ENCODE results near the gene RTL10. TPM values are rescaled to one million over a fixed set of nuclear protein-coding genes. Genes with fewer than 3 reads are reported as not detected.

Gene RTL10
- total and polyA plus RNA-seq, 4 donors = 7.4 to 22.7 (median 11.6) TPM

DNA sequence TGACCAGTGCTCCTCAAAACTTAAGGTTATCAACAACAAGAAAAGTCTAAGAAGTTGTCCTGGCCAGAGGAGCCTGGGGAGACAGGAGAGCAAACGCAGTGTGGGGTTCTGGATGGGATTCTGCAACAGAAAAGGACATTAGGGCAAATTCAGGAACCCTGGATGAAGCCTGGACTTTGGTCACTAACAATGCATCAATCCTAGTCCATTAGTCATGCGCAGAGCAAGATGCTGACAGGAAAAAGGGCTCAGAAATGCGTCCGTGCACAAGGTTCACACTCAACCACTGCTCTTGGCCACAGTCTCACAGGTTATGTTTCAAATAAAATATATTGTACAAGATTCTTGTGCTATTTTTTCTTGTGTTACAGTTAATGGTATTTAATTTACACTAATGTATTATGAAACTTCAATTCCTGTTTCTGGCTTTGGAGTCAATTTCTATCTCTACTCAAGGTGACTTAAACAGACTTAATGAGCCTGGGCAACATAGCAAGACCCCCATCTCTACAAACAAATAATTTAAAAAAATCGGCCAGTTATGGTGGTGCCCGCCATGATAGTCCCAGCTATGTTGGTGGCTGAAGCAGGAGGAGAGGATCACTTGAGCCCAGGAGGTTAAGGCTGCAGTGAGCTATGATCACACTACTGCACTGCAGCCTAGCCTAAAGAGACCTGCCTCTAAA lies 13.6 kb downstream of the RTL10 start:
- Histone ChIP-seq H3K4me3 (no peak overlapping the region), H3K36me3 (ENCODE audit: control insufficient read depth in 4 of 4, insufficient read depth in 4 of 4, low read length in 4 of 4) (no peaks in the 10 kb centered on the region), H3K9me3 (ENCODE audit: control insufficient read depth in 4 of 4, insufficient read depth in 3 of 4, low read length in 3 of 4) (no peaks in the 10 kb centered on the region), H3K9ac (ENCODE audit: insufficient read depth in 1 of 2, low read length in 2 of 2) (no peak overlapping the region), H3K27ac (ENCODE audit: low read depth in 1 of 2, low read length in 1 of 2) (no peak overlapping the region), H3K27me3 (ENCODE audit: control insufficient read depth in 3 of 3, insufficient read depth in 3 of 3, low read length in 2 of 3) (no peaks in the 10 kb centered on the region), H3K4me1 (ENCODE audit: control insufficient read depth in 5 of 5, insufficient read depth in 5 of 5, low read length in 5 of 5) (peaks cover 0 to 23% (median 5%) of the 10 kb centered on the region in 5 donors)
- TF ChIP-seq, protein P1, sequence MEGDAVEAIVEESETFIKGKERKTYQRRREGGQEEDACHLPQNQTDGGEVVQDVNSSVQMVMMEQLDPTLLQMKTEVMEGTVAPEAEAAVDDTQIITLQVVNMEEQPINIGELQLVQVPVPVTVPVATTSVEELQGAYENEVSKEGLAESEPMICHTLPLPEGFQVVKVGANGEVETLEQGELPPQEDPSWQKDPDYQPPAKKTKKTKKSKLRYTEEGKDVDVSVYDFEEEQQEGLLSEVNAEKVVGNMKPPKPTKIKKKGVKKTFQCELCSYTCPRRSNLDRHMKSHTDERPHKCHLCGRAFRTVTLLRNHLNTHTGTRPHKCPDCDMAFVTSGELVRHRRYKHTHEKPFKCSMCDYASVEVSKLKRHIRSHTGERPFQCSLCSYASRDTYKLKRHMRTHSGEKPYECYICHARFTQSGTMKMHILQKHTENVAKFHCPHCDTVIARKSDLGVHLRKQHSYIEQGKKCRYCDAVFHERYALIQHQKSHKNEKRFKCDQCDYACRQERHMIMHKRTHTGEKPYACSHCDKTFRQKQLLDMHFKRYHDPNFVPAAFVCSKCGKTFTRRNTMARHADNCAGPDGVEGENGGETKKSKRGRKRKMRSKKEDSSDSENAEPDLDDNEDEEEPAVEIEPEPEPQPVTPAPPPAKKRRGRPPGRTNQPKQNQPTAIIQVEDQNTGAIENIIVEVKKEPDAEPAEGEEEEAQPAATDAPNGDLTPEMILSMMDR (IDR thresholded peaks at IDR 0.05; ENCODE audit: control extremely low read depth, extremely low read depth) = no peak
- no peak for ATAC-seq (ENCODE audit: insufficient read depth, low FRiP score)
- no peak for DNase-seq
- WGBS, 2 donors = 94 to 96% methylated on average over 6 of the region's 6 CpGs

DNA sequence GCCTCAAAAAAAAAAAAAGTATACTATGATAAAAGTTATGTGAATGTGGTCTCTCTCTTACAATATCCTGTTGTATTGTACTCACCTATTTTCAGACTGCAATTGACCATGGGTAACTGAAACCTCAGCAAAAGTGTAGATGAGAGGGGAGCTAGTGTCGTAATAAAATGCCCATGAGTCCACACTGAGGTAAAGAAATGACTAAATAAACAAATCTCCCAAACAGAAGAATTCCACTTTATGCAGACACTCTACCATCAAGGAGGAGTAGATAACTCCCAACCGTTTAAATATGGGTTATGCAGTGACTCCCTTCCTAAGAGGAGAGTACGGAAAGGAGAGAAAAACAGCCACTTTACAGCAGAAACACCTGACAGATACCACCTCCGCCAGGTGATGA lies 14.6 kb downstream of the RTL10 start:
- no peaks in the 10 kb centered on the region for H3K9me3 ChIP-seq (ENCODE audit: control insufficient read depth in 4 of 4, insufficient read depth in 3 of 4, low read length in 3 of 4)
- H3K4me3 ChIP-seq = peak overlapping the region; percentile 3
- ATAC-seq (ENCODE audit: insufficient read depth, low FRiP score) (no peak), DNase-seq (no peak)
- H3K4me1 ChIP-seq (ENCODE audit: control insufficient read depth in 5 of 5, insufficient read depth in 5 of 5, low read length in 5 of 5) = peaks cover 0 to 21% (median 5%) of the 10 kb centered on the region in 5 donors
- no peak overlapping the region for H3K9ac ChIP-seq (ENCODE audit: insufficient read depth in 1 of 2, low read length in 2 of 2)
- no peak overlapping the region for H3K27ac ChIP-seq (ENCODE audit: low read depth in 1 of 2, low read length in 1 of 2)
- H3K27me3 ChIP-seq (ENCODE audit: control insufficient read depth in 3 of 3, insufficient read depth in 3 of 3, low read length in 2 of 3) = no peaks in the 10 kb centered on the region
- no peaks in the 10 kb centered on the region for H3K36me3 ChIP-seq (ENCODE audit: control insufficient read depth in 4 of 4, insufficient read depth in 4 of 4, low read length in 4 of 4)
- 70 to 81% methylated on average over 4 of the region's 4 CpGs for WGBS, 2 donors
- TF ChIP-seq, protein P1 (IDR thresholded peaks at IDR 0.05; ENCODE audit: control extremely low read depth, extremely low read depth) = no peak

DNA sequence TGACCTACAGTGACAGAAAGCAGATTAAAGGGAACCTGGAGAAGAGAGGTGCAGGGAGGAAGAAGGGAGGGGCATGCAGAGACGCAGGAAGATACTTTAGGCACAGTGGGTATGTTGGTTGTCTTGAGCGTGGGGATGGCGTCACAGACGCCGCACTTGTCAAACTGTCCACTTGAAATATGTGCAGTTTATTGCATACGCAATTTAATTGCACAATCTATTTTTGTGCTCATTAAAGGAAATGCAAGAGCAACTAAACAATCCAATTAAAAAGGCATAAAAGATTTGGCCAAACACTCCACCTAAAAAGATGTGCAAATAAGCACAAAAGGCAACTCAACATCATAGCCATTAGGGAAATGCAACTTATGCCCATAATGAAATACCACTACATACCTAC lies 16.8 kb downstream of the RTL10 start:
- H3K27ac ChIP-seq (ENCODE audit: low read depth in 1 of 2, low read length in 1 of 2) = no peak overlapping the region
- H3K4me1 ChIP-seq (ENCODE audit: control insufficient read depth in 5 of 5, insufficient read depth in 5 of 5, low read length in 5 of 5) = peaks cover 0 to 8% (median 2%) of the 10 kb centered on the region in 5 donors
- H3K27me3 ChIP-seq (ENCODE audit: control insufficient read depth in 3 of 3, insufficient read depth in 3 of 3, low read length in 2 of 3) = no peaks in the 10 kb centered on the region
- TF ChIP-seq, protein P1 (IDR thresholded peaks at IDR 0.05; ENCODE audit: control extremely low read depth, extremely low read depth) = no peak
- no peak for ATAC-seq (ENCODE audit: insufficient read depth, low FRiP score)
- no peaks in the 10 kb centered on the region for H3K9me3 ChIP-seq (ENCODE audit: control insufficient read depth in 4 of 4, insufficient read depth in 3 of 4, low read length in 3 of 4)
- 49 to 76% methylated on average over 6 of the region's 6 CpGs for WGBS, 2 donors
- no peak for DNase-seq
- H3K36me3 ChIP-seq (ENCODE audit: control insufficient read depth in 4 of 4, insufficient read depth in 4 of 4, low read length in 4 of 4) = no peaks in the 10 kb centered on the region
- no peak overlapping the region for H3K9ac ChIP-seq (ENCODE audit: insufficient read depth in 1 of 2, low read length in 2 of 2)
- no peak overlapping the region for H3K4me3 ChIP-seq

DNA sequence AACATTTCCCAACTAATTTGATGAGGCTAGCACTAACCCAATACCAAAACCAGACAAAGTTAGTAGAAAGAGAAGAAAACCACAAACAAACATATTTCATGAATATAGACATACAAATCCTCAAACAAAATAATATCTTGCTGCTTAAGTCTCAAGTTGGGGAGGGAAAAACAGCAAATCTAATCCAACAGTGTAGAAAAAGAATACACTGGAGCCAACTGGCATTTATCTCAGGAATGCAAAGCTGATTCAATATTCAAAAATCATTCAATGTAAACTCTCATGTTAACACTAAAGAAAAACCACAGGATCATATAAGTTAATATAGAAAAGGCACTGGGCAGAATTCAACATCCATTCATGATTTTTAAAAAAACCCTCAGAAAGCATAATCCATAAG lies 18.2 kb downstream of the RTL10 start:
- DNase-seq (no peak), ATAC-seq (ENCODE audit: insufficient read depth, low FRiP score) (no peak)

More for the DNA sequence above, 18.2 kb downstream of the RTL10 start:
- Histone ChIP-seq H3K9me3 (ENCODE audit: control insufficient read depth in 4 of 4, insufficient read depth in 3 of 4, low read length in 3 of 4) (no peaks in the 10 kb centered on the region), H3K4me1 (ENCODE audit: control insufficient read depth in 5 of 5, insufficient read depth in 5 of 5, low read length in 5 of 5) (peaks cover 0 to 2% (median 0%) of the 10 kb centered on the region in 5 donors), H3K4me3 (no peak overlapping the region), H3K9ac (ENCODE audit: insufficient read depth in 1 of 2, low read length in 2 of 2) (no peak overlapping the region), H3K27me3 (ENCODE audit: control insufficient read depth in 3 of 3, insufficient read depth in 3 of 3, low read length in 2 of 3) (no peaks in the 10 kb centered on the region), H3K36me3 (ENCODE audit: control insufficient read depth in 4 of 4, insufficient read depth in 4 of 4, low read length in 4 of 4) (no peaks in the 10 kb centered on the region), H3K27ac (ENCODE audit: low read depth in 1 of 2, low read length in 1 of 2) (no peak overlapping the region)
- TF ChIP-seq, protein P1 (IDR thresholded peaks at IDR 0.05; ENCODE audit: control extremely low read depth, extremely low read depth) = no peak

Measured in lung (tissue), 12 donors.